Hypothalamus (tissue), 51 donors: ENCODE measurements around the gene RASSF10.
"Not testable (repeated sequence)": the region's sequence is repeated elsewhere in the genome, so short reads cannot be mapped to it uniquely, and the experiment has no call there.

Source experiments
- DNase-seq, 51 donors: peaks; one replicate each; lab custom pipeline; 2025; lab: John Stamatoyannopoulos, UW

Gene RASSF10

DNA sequence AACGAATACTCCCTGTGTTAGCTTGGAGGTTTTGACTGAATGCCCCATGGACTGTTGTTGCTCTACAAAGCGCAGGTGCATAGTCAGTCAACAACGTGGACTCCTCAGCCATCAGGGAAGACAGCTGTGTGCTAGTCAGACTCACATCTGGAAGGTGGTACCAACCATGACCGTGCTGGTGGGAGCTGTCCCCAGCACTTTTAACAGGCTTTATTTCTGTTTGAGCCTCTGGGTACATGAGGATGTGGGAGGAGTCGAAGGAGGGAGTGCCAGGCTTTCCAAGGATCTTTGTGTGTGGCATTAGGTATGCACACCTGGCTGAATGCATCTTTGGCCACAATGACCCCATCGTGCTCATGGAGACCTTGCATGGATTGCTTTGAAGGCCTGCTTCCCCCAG is 6.6 kb downstream of the RASSF10 start:
- DNase-seq = no peak

DNA sequence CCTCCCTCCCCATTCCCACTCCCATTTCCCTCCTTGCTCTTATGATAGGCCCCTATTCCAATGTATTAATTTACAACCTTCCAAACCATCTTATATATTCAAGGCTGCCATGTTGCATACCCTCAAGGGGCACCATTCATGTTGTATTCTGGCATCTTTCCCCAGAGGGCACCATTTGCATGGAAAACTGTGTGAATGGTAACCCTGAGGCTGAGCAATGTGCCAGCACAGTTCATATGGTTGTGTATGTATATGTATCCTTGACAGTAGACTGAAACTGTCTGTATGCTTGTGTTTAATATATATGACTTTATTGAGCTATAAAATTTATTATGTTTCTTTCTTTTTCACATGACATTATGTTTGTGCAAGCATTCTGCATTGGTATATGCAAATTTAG is 7.3 kb downstream of the RASSF10 start:
- no peak for DNase-seq

DNA sequence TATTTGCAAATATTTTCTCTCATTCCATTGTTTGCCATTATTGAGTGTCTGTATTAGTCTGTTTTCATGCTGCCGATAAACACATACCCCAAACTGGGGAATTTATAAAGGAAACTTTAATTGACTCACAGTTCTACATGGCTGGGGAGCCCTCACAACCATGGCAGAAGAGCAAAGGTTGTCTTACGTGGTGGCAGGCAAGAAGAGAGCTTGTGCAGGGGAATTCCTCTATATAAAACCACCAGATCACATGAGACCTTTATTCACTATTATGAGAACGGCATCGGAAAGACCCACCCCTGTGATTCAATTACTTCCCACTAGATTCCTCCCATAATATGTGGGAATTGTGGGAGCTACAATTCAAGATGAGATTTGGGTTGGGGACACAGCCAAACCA is 10.2 kb downstream of the RASSF10 start:
- no peak for DNase-seq

DNA sequence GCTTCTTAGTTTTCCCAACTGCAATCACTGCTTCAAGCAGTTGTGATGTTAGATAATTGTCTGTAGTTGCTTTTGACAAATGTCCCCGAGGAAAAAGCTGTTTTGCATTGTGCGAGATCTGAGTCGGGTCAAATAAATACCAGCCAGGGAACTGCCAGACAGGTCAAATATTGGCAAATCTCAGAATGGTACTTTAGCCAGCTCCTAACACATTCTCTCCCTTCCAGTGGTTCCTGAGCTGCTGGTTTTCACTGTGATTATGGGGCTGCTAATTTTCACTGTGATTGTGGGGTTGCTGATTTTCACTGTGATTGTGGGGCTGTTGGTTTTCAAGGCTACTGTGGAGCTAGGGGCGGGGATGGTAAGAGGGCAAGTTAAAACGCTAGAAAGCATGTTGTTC is 14.3 kb downstream of the RASSF10 start:
- no peak for DNase-seq

DNA sequence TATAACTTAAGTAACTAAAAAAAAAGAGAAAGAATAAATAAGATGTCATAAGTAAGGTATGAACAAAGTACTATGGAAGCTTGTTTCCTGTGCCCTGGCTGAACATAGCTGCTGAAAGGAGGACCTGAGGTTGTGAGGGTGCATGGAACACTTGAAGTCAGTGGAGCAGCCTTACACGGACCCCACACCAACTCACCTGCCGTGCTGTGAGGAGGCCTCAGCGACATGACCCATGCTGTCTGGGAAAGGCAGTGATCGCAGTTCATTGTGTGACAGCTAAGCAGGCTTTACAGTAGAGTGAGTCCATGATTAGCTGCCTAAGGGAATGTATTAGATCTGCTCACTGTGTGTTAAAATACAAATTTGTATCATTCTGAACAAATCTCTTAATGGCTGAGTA is 17.6 kb downstream of the RASSF10 start:
- no peak for DNase-seq

DNA sequence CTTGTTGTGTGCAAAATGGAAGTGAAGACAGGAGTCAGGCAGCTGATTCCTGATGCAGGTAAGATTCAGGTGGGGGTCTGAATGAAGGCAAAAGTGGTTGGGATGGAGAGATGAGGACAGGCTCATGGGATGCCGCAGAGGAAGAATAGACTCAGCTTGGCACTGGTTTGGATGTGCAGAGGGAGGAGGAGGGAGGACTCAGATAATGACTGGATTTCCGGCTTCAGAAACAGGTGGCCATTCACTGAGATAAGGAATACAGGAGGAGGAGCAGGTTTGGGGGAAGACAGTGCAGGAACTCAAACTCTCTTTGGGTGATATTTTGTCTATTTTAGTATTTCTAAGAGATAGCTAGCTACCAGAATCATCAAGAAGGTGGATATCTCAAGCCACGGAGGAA is 19.2 kb downstream of the RASSF10 start:
- DNase-seq = no peak

DNA sequence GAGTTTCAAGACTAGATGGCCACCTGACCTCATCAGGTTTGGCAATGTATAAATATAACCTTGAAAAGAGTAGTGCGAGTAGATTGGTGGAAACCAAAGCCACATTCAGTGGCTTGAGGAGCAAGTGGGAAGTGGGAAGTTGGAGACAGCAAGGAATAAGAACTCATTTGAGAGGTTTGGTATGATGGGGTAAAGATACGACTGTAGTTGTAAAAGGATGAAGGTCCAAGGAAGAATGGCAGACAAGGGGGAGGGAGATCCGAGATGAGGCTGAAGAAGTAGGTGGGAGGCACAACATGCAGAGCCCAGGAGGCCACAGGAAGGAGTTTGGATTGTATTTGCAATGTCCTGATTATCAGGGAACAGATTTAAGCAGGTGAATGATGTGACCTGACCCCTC is 20.8 kb downstream of the RASSF10 start:
- no peak for DNase-seq

DNA sequence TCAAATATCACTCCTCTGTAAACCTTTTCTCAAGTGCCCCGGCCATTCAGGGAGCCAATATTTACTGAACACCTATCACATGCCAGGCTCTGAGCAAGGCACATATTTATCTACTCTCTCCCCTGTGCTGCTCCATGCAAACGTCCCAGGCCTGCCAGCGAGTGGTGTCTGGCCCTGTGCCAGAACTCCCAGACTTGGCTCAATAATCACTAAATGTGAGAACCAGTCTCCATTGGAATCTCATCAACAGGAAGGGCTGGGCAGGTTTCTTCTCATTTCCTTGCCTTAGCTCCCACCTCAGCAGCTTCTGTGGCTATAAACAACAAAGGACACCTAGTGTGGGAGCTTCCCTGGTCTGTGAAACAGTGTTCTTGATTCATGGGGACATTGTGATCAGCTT is 21.7 kb downstream of the RASSF10 start:
- no peak for DNase-seq

DNA sequence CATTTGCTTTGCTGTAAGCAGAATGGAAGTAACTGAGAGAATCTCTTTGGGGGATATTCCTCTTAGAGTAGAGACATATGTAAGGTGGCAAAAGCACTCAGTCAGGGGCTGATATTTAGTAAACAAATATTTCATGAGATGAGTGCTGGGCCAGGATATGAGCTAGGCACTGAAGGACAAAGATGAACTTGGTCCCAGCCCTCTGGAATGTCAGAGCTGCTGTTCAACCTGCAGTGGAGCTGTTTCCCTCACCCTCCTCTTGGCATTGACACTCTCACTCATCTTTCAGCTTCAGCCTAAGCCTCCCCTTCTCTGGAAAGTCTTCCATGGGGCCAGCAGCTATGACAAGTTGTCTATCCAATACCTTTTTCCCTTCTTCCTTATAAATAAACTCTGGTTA is 22.2 kb downstream of the RASSF10 start:
- DNase-seq = no peak

DNA sequence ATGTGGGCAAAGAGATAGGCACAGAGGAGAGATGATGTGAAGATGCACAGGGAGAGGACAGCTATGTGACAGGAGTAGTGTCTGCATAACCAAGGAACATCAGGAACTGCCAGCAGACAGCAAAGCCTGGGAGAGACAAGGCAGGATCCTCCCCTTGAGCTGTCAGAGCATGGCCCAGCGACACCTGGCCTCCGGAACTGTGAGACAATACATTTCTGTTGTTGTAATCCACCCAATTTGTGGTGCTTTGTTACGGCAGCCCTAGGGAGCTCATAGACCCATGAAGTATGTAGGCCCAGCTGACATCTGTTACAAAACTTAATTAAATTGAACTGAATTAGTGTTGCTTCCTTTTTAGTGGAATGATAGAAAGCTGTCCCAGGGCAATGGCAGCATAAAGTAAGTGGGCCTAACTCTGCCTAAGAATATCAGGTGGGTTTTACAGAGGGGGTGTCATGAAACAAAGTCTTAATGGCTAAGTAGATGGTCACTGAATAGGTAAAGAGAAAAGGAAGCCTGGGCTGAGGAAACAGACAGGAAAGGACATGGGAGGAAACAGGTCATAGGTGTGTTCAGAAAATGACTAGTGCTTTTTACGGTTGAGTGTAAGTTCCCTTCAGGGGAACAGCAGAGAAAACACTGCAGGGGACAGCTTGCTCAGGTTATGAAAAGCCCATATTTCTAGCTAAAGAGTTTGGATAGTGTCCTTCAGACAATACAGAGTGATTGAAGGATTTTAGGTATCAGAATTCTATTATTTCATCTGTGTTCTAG is 24.8 kb downstream of the RASSF10 start:
- DNase-seq = no peak

DNA sequence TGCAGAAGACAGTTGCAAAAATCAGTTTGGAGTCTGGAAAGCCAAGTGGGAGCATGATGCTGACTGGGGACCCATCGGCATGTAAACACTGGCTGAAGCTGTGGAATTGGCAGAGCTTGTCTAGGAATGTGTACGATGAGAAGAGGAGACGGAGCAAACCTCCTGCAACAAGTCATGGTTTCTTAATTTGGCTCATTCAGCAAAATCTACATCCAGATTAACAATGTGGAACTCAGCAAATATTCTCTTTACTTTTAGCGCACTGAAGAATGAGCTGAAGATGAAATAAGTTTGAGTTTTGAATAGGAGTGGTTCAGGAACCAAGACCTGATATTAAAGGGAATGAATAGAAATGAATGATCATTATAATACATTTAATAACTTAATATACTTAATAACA is 26.6 kb downstream of the RASSF10 start:
- DNase-seq = no peak

DNA sequence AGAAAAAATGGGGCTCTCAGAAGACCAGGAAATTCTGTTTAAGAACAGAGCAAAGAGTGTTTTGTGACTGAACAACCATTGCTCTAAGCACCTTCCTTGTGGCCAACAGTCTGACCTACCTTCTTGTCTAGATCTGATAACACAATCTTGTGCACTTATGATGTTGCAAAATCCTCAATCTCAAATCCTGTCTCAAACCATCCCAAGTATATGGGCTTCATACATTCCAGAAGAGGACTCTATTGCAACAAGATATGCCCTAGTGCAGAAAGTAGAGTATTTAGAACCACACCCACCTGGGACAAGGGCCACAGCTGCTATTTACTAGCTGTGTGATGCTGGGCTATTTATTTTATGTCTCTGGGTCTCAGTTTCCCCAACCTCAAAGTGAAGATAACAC is 27.1 kb downstream of the RASSF10 start:
- DNase-seq = no peak

DNA sequence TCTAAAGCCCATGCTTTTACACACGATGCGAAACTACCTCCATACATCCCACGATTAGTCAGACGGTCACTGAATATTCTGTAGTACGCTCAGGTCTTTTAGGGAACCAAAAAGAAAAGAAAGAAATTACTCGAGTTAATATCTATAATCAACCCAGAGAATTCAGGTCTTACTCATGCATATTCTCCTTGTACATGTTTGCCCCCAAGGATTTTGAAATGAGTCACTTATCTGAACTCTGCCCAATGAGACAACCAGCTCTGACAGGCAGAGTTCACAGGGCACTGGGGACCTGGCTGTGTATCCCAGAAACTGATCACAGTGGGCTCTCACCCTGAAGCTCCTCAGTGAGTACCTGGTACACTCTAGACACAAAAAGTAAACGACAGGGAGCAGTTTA is 29.2 kb downstream of the RASSF10 start:
- DNase-seq = no peak

DNA sequence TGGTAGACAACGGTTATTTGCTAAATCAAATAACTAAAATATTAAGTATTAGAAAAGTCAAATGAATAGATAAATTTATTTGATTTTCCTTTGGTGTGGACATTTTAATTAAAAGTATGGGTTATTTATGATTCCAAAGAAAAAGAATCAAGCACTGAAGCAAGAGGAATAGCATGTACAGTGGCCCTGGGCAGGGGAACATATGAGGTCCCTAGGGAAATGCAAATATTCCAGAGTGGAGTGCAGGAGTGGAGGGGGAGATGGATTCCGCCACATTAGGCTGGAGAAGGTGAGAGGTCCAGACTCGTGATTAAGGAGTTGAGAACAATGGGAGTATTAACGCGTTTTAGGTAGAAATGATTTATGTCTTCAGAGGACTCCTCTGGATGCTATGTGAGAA is 30.0 kb downstream of the RASSF10 start:
- DNase-seq = no peak

DNA sequence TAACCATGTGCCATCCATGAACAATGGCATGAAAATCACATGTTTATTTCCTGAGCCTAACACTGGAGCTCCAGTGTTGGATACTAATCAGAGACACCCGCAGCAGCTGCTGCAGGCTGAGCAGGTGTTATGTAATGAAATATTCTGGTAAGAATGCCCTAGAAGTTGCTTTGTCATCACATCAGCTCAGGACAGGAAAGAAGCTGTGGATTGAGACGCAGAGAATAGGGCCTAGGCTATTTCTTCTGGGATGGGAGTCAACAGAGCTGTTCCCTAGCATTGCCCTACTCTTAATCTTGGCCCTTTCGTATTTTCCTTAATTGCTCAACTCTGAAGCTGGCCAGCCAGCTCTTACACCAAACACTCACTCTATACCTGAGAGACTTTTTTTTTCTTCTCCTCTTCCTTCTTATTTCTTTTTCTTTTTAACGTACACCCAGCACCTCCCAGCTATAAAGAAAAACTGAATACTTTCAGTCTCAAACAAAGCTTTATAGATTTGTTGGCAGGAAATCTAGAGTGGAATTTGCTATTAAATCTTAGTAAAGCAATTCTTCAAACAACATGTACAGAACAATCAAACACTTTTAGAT is 31.9 kb downstream of the RASSF10 start:
- DNase-seq = no peak

DNA sequence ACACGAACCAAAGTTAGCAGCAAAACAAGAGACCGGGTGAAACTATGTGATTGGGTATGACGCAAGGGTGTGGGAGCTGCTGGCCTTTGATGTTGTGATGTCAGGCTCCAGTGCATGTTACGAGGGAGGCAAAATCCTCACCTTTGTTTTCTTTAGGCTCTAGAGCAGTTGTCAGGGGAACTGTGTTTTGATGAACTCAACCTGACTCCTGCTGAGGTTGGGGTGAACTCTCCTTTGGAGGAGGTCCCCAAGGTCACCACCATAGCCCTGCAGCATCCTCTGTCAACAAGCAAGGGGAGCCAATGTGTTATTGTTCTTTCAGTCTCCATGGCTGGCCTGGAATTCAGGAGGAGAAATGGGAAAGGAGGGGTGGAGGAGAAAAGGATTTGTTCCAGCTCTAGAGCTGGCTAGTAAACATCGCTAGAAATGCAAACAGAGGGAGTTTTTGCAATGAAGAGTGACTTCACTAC is 33.8 kb downstream of the RASSF10 start:
- DNase-seq = no peak

DNA sequence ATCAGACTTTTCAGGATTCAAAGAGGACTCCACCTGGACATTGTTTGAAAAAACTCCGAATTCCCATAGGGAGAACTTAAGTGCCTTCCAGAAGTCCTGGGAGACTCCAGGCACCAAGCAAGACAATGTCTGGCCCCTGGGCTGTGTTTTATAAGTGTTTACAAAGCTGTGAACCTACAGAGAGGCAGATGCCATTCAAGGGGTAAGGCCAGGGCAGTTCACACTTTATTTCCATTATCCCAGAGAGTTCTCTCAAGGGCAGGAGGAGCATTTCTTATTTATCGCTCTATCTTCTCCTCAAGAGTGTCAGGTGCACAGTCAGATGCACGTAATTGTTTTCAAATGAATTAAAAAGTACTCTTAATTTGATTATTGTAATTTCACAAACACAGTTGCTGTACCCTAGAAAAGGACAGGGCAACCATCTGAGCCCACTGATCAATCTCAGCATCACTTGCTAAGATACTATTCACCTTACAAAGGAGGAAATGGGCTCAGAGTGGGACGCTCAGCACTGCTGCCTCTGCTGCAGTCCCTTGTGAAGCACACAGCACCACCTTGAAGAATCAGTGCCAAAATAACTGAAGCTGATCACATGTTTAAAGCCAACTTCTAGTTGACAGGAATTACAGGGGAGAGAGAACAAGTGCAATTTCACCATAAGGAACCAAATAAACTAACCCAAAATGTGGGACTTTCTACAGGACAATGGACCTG is 35.0 kb downstream of the RASSF10 start:
- no peak for DNase-seq

DNA sequence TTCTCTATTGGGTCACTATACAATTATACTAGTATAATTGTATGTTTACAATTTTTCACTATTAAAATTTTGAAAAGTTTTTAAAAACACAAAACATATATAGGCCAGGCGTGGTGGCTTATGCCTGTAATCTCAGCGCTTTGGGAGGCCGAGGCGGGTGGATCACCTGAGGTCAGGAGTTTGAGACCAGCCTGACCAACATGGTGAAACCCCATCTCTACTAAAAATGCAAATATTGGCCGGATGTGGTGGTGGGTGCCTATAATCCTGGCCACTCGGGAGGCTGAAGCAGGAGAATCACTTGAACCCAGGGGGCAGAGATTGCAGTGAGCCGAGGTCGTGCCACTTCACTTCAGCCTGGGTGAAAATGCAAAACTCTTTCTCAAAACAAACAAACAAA is 36.0 kb downstream of the RASSF10 start:
- DNase-seq = not testable (repeated sequence)

DNA sequence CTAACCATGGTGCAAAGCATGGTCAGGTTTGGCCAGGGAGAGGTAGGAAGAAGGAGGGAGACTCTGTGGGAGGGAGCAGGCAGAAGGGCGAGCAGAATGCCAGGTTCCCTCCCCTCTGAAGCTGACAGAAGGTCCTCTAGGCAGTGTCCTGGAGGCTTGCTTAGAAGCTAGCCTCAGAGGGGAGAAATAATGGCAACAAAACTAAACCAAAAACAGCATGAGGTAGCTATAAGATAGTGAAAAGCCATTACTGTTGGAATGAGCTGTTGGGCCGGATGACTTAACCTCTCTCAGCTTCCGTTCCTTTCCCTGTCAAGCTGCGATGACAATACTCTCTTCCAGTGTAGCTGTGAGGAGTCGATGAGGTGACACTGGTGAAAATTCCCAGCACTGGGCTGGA is 36.6 kb downstream of the RASSF10 start:
- no peak for DNase-seq

DNA sequence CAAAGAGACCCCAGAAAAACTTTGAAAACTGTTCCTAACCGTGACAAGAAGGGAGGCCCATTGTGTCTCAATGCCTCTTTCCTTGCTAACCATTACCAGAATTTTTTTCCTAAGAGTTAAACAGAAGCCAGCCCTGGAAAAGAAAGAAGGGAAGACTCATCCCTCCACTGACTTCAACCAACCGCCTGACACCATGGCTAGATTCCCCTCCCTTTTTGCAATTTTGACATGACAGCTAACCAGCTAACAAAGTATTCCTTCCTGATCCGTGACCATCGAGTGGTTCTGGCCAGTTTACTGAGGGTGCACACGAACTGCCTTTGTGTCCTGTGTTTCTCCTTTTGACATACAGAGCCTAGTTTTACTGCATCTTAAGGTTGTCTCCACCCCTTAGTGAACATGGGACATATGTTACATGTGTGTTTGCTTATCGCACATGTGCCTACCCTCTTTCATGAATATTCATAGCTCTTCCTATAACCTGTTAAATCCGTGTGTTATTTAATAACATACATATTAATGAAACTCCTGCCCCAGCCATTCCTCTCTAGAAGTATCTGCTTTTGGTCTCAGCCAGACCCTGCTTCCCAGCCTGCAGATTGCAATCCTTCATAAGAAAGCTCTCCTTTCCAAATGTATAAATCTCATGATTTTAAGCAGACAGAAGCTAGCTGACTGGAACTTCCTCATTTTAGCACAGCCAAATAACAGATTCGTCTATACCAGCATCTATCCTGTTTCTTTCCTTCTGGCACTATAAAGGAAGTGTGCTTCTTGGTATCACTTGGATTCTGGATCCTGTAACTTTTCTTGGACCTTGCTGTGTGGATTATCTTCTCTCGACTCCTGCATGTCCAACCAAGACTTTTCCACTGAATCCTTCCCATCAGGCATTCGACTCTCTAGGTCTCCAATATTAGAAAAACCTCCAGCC is 37.8 kb downstream of the RASSF10 start:
- DNase-seq = no peak

DNA sequence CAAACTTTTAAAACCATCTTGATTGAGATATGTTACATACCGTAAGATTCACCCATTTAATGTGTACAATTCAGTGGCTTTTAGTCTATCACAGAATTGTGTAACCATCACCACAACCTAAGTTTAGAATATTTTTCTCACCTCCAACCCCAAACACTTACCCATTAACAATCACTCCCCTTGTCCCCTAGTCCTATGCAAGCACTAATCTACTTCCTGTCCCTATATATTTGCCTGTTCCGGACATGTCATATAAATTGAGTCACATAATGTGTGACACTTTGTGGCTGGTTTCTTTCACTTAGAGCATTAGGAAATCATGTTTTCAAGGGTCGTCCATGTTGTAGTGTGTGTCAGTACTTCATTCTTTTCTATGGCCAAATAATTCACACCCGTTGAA is 38.8 kb downstream of the RASSF10 start:
- no peak for DNase-seq
